Gastrocnemius medialis (tissue), 4 donors: Measurements from ENCODE around the gene CD47. TPM values are rescaled to one million over a fixed set of nuclear protein-coding genes. Genes with fewer than 3 reads are reported as not detected.

Experiments used
- ATAC-seq, 2 donors: fragments of 150-250 bp; one replicate each; pipeline ENCODE4 v1.9.1; 2016
- DNase-seq, 2 donors: peaks; one replicate each; pipeline ENCODE4 v3.0.0-alpha.2; 2019
- H3K27ac ChIP-seq, 4 donors: fragments of 200-600 bp; sonication (generic); 1 replicate in 1 of 4; 2 replicates in 3 of 4; pipeline ENCODE4 v1.5.1; 2016 to 2018; ENCODE audit warnings: mild to moderate bottlenecking in 2 of 4, moderate library complexity in 1 of 4
- H3K27me3 ChIP-seq, 3 donors: fragments of 200-600 bp; sonication (generic) in 2 of 3; 1 replicate in 1 of 3; 2 replicates in 2 of 3; pipeline versions ENCODE4 v1.5.1 to v1.6.0; 2016 to 2019; ENCODE audit warnings: mild to moderate bottlenecking in 1 of 3, moderate library complexity in 1 of 3
- H3K36me3 ChIP-seq, 2 donors: fragments of 200-600 bp; sonication (generic) in 1 of 2; one replicate each; pipeline ENCODE4 v1.5.1; 2017 to 2018
- H3K4me1 ChIP-seq, 2 donors: fragments of 200-600 bp; sonication (generic) in 1 of 2; one replicate each; pipeline ENCODE4 v1.5.1; 2016 to 2017; ENCODE audit warnings: mild to moderate bottlenecking in 2 of 2
- H3K4me3 ChIP-seq, 4 donors: fragments of 200-600 bp; sonication (generic) in 3 of 4; 1 replicate in 1 of 4; 2 replicates in 3 of 4; pipeline ENCODE4 v1.5.1; 2016 to 2019; ENCODE audit warnings: mild to moderate bottlenecking in 2 of 4
- H3K9me3 ChIP-seq, 3 donors: fragments of 200-600 bp; sonication (generic) in 2 of 3; 1 replicate in 1 of 3; 2 replicates in 2 of 3; pipeline ENCODE4 v1.5.1; 2016 to 2019
- CTCF ChIP-seq, 5 experiments: fragments of 450-650 bp in 3 of 5; fragments of 200-600 bp in 2 of 5; sonication (generic) in 2 of 5; IDR thresholded peaks in 4 of 5; conservative IDR thresholded peaks in 1 of 5; 1 replicate in 4 of 5; 2 replicates in 1 of 5; pipeline ENCODE4 v1.5.1; 2016 to 2019; ENCODE audit warnings: antibody characterized with exemption in 5 of 5, mild to moderate bottlenecking in 3 of 5, moderate library complexity in 3 of 5
- POLR2A ChIP-seq, 2 donors: fragments of 450-650 bp; IDR thresholded peaks; one replicate each; pipeline ENCODE4 v1.6.1; 2017; ENCODE audit warnings: antibody characterized with exemption in 2 of 2, mild to moderate bottlenecking in 2 of 2, moderate library complexity in 2 of 2
- in situ Hi-C, 4 donors: fragments of 200-750 bp; cut with MboI; loops; one replicate each; pipeline versions ENCODE4 v1.15.0 to v1.8.0; 2017; ENCODE audit warnings: low sequenced_read_pairs in 4 of 4
- intact Hi-C: fragments of 100-400 bp; cut with DNase I; formaldehyde crosslinking; loops from one replicate; pipeline ENCODE4 v1.15.1; 2023; ENCODE audit warnings: low total_unique reads
- total RNA-seq, 4 donors: library from RNA; depleted of rRNA; stranded (reverse); fragments of >200 nt; gene quantifications; one replicate each; pipeline versions ENCODE4 v1.1.0 to v1.2.3, GENCODE V29; 2016

The CD47 gene
- total RNA-seq, 4 donors from 2014 or later: 14.5 to 30.3 (median 22.4) TPM

- no peak for ATAC-seq
- no peaks in the 10 kb centered on the region for H3K36me3 ChIP-seq
- no peaks in the 10 kb centered on the region for H3K9me3 ChIP-seq
- no peaks in the 10 kb centered on the region for H3K4me1 ChIP-seq
- TF ChIP-seq POLR2A (IDR thresholded peaks at IDR 0.05): no peak
- no peak for TF ChIP-seq CTCF (IDR thresholded peaks at IDR 0.05 in 4 of 5, conservative IDR thresholded peaks at IDR 0.05 in 1 of 5)
- H3K27me3 ChIP-seq: no peaks in the 10 kb centered on the region
- no peak overlapping the region for H3K27ac ChIP-seq
- intact Hi-C loops: no loop called here
- DNase-seq: no peak
- H3K4me3 ChIP-seq: no peak overlapping the region
- in situ Hi-C loops: no loop called here
Measured at GRCh38 chr3:108018552-108018951, 72.3 kb downstream of the CD47 start.

GRCh38 chr3:108017587-108017986, 73.2 kb downstream of the CD47 start:
- Histone ChIP-seq H3K4me1 (no peaks in the 10 kb centered on the region), H3K9me3 (no peaks in the 10 kb centered on the region), H3K36me3 (no peaks in the 10 kb centered on the region), H3K27me3 (no peaks in the 10 kb centered on the region), H3K4me3 (no peak overlapping the region), H3K27ac (no peak overlapping the region)
- in situ Hi-C loops (no loop called here), intact Hi-C loops (no loop called here)
- DNase-seq: no peak
- no peak for TF ChIP-seq CTCF (IDR thresholded peaks at IDR 0.05 in 4 of 5, conservative IDR thresholded peaks at IDR 0.05 in 1 of 5)
- no peak for TF ChIP-seq POLR2A (IDR thresholded peaks at IDR 0.05)
- ATAC-seq: no peak

DNA sequence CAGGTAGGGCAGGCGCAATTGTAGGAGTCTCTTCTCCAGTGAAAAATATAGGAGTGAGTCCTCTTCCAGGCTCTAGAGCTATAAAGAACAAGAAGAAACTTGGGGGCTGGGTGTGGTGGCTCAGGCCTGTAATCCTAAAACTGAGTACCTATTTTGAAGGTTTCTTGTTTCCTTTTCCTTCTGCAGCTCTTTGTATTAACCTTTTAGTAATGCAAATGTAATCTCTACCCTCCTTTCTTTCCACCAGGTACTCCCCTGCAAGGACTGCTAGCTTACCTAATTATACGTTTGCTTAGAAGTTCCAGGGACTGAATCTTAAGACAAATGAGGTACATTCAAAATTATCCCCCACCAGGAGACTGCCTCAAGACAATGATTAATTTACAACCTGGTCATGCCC, 75.9 kb downstream of the CD47 start:
- no peaks in the 10 kb centered on the region for H3K27me3 ChIP-seq
- H3K9me3 ChIP-seq: no peaks in the 10 kb centered on the region
- no peak for TF ChIP-seq POLR2A (IDR thresholded peaks at IDR 0.05)
- no peak for TF ChIP-seq CTCF (IDR thresholded peaks at IDR 0.05 in 4 of 5, conservative IDR thresholded peaks at IDR 0.05 in 1 of 5)
- in situ Hi-C loops: no loop called here
- intact Hi-C loops: no loop called here
- H3K27ac ChIP-seq: no peak overlapping the region
- H3K36me3 ChIP-seq: no peaks in the 10 kb centered on the region
- ATAC-seq: no peak
- no peaks in the 10 kb centered on the region for H3K4me1 ChIP-seq
- no peak overlapping the region for H3K4me3 ChIP-seq
- DNase-seq: no peak

DNA sequence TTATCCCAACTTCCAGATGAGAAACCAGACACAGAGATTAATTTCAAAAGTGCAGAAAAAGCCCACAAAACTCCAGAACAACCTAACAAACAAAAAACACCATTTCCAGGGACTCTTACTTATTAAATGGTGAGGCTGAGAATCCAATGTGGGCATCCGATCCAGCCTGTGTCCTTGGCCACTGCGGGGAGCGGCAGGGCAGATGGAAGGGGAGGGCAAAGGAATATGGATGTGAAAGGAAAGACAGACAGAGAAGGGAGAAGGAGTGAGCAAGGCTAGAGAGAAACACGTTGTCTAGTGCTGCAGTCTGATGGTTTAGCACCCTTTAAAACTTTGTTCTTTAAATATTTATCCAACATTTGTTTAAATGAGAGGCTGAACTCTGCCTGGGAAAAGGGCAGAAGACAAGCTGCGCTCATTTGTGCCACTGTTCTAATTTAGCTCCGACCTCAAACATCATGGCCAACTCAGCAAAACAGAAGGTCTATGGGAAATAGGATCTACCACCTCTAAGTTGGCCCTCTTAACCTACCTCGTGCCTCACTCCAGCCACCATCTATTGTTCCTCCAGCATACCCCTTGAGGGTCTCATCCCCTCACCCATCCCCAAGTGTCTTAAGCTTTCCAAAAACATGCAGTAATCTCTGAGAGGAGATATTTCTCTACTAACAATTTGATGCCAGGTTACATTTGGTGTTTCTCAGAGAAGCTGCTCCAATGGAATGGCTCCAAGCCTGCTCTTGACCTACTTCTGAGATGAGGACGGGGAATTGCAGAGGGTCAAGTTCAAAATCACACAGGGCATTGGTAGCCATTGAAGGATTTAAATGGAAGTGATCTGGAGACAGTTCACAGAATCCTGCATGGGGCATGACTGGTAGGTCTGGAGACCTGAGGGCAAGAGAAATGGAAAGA, 77.4 kb downstream of the CD47 start:
- Histone ChIP-seq H3K4me3 (no peak overlapping the region), H3K36me3 (no peaks in the 10 kb centered on the region), H3K27ac (no peak overlapping the region), H3K4me1 (no peaks in the 10 kb centered on the region), H3K9me3 (no peaks in the 10 kb centered on the region), H3K27me3 (no peaks in the 10 kb centered on the region)
- ATAC-seq (no peak), DNase-seq (no peak)
- TF ChIP-seq CTCF (IDR thresholded peaks at IDR 0.05 in 4 of 5, conservative IDR thresholded peaks at IDR 0.05 in 1 of 5) (no peak), POLR2A (IDR thresholded peaks at IDR 0.05) (no peak)
- intact Hi-C loops: no loop called here
- in situ Hi-C loops: no loop called here
